Progenitor cell of endocrine pancreas (in vitro differentiated cells): ENCODE measurements around the gene LCORL. TPM values are rescaled to one million over a fixed set of nuclear protein-coding genes. Genes with fewer than 3 reads are reported as not detected.

Experiments used
- DNase-seq: peaks from one replicate; pipeline ENCODE4 v3.0.0; 2021; ENCODE audit warnings: low spot score; ENCODE audit not compliant: unreplicated experiment
- H3K27ac Mint-ChIP-seq: 2 replicates; pipeline ENCODE4 v1.8.0; 2021; ENCODE audit warnings: mild to moderate bottlenecking, moderate library complexity, mixed read lengths
- H3K27me3 Mint-ChIP-seq: 2 replicates; pipeline ENCODE4 v1.8.0; 2021; ENCODE audit warnings: mixed read lengths
- H3K36me3 Mint-ChIP-seq: 2 replicates; pipeline ENCODE4 v1.8.0; 2022; ENCODE audit warnings: mixed read lengths; ENCODE audit not compliant: insufficient read depth
- H3K4me1 Mint-ChIP-seq: 2 replicates; pipeline ENCODE4 v1.8.0; 2021; ENCODE audit warnings: low read depth, mixed read lengths
- H3K4me3 Mint-ChIP-seq: 2 replicates; pipeline ENCODE4 v1.8.0; 2021; ENCODE audit warnings: low read depth, mild to moderate bottlenecking, moderate library complexity, mixed read lengths
- H3K9me3 Mint-ChIP-seq: 2 replicates; pipeline ENCODE4 v1.8.0; 2021; ENCODE audit warnings: low read depth, mixed read lengths
- CTCF ChIP-seq: fragments of 200-600 bp; sonication (generic); IDR thresholded peaks from one replicate; pipeline ENCODE4 v1.5.0; 2021; ENCODE audit warnings: antibody characterized with exemption, mild to moderate bottlenecking; ENCODE audit not compliant: unreplicated experiment
- total RNA-seq: library from RNA; stranded (reverse); gene quantifications from 2 replicates; pipeline ENCODE4 v1.2.1, GENCODE V29; 2021

Gene LCORL
- total RNA-seq, 1 donor from 2014 or later = 22.3 TPM

GRCh38 chr4:17812801-17813200 lies 208.8 kb downstream of the LCORL start:
- Mint-ChIP-seq H3K27me3 (no peaks in the 10 kb centered on the region), H3K36me3 (peaks cover 2% of the 10 kb centered on the region), H3K9me3 (no peaks in the 10 kb centered on the region), H3K4me1 (peaks cover 25% of the 10 kb centered on the region), H3K4me3 (peak overlapping the region; percentile 96), H3K27ac (no peak overlapping the region)
- DNase-seq = no peak
- TF ChIP-seq CTCF = no peak

DNA sequence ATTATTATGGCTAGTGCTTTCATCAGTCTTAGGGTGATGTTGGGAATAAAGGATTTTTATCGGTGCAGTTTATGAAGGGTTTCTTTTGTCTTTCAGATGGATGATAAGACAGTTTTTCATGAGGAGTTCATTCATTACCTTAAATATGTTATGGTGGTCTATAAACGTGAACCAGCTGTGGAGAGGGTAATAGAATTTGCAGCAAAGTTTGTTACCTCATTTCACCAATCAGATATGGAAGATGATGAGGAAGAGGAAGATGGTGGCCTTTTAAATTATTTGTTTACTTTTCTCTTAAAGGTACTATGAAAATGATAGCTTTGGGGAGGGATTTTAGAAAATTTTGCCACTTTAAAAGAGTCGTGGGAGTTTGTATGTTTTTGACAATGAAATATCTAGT lies 209.4 kb downstream of the LCORL start:
- no peaks in the 10 kb centered on the region for H3K9me3 Mint-ChIP-seq
- H3K4me3 Mint-ChIP-seq = peak overlapping the region; percentile 96
- H3K4me1 Mint-ChIP-seq = peaks cover 32% of the 10 kb centered on the region
- no peak for DNase-seq
- peak overlapping the region; percentile 33 for H3K27ac Mint-ChIP-seq
- no peak for TF ChIP-seq CTCF
- H3K36me3 Mint-ChIP-seq = peaks cover 4% of the 10 kb centered on the region
- no peaks in the 10 kb centered on the region for H3K27me3 Mint-ChIP-seq

DNA sequence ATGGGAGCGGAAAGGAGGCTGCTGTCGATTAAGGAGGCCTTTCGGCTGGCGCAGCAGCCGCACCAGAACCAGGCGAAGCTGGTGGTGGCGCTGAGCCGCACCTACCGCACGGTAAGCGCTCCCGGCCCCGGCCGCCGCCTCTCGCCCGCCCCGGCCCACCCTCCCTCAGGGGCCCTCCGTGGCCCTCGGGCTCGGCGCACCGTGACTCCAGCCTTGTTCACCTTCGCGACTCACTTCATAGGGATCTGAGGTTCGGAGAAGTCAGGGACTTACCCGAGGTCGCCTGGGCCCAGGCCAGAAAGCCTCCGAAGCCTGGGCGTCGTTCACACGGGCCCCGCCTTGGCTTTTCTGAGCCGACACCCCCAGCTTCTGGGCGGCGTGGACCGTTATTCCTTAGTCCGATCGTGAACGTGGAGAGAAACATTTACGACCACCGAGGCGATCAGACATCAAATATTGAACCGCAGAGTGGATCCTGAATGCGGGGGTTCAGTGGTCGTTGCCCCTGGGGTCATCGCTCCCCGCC lies 210.4 kb downstream of the LCORL start:
- Mint-ChIP-seq H3K9me3 (no peaks in the 10 kb centered on the region), H3K27me3 (no peaks in the 10 kb centered on the region), H3K4me1 (peaks cover 36% of the 10 kb centered on the region), H3K4me3 (peak overlapping the region; percentile 96), H3K36me3 (peaks cover 4% of the 10 kb centered on the region), H3K27ac (peak overlapping the region; percentile 98)
- no peak for TF ChIP-seq CTCF
- DNase-seq = no peak

- Mint-ChIP-seq H3K4me3 (peak within 1 kb of the TSS; percentile 96), H3K27ac (peak within 1 kb of the TSS; percentile 98), H3K36me3 (peaks cover 4% of the 10 kb centered on the region), H3K9me3 (no peaks in the 10 kb centered on the region), H3K27me3 (no peaks in the 10 kb centered on the region), H3K4me1 (peaks cover 36% of the 10 kb centered on the region)
- peak; percentile 99 for DNase-seq
- TF ChIP-seq CTCF = no peak
Measured at GRCh38 chr4:17810260-17811077, 211.1 kb downstream of the LCORL start, which contains the start of the genes DCAF16 and NCAPG. Gene DCAF16, minus strand, starts transcription at chr4:17810757. Its CDS starts 6,616 bp downstream, at chr4:17804141. Gene NCAPG, plus strand, starts transcription at chr4:17810979. Its CDS starts 99 bp downstream, at chr4:17811078.

- peak overlapping the region; percentile 98 for H3K27ac Mint-ChIP-seq
- H3K27me3 Mint-ChIP-seq = no peaks in the 10 kb centered on the region
- H3K36me3 Mint-ChIP-seq = peaks cover 4% of the 10 kb centered on the region
- no peaks in the 10 kb centered on the region for H3K9me3 Mint-ChIP-seq
- DNase-seq = no peak
- peaks cover 36% of the 10 kb centered on the region for H3K4me1 Mint-ChIP-seq
- H3K4me3 Mint-ChIP-seq = peak overlapping the region; percentile 96
- TF ChIP-seq CTCF = no peak
Measured at GRCh38 chr4:17809667-17810066, 211.9 kb downstream of the LCORL start.
